Endothelial cell of umbilical vein (primary cell): ENCODE results near the gene PKHD1. TPM values are rescaled to one million over a fixed set of nuclear protein-coding genes. Genes with fewer than 3 reads are reported as not detected.

Experiments used
- BruUV-seq: library from RNA; stranded (reverse); fragments of 400-500 nt; replicated peaks from 2 replicates; lab custom pipeline; 2021; lab: Mats Ljungman, UMichigan
- CTCF ChIA-PET: fragments of 300-600, 350-600 bp; sonication (Branson Sonifier 250); formaldehyde crosslinking; loops from one replicate; lab custom pipeline; 2021; ENCODE audit warnings: antibody characterized with exemption, inconsistent platforms; lab: Charles Lee
- POLR2A ChIA-PET: fragments of 300-600, 350-600 bp; sonication (Branson Sonifier 250); formaldehyde crosslinking; loops from one replicate; lab custom pipeline; 2021; ENCODE audit warnings: antibody characterized with exemption, inconsistent platforms; lab: Charles Lee
- DNase-seq: peaks from one replicate; pipeline ENCODE4 v3.0.0-alpha.2; 2011; ENCODE audit warnings: low read depth, low spot score
- FAIRE-seq: peaks from 2 replicates; lab custom pipeline; 2011; peaks lifted over from hg19 to GRCh38; lab: Jason Lieb, UNC
- H2AFZ ChIP-seq: 2 replicates; pipeline ENCODE4 v1.6.0; 2012; ENCODE audit warnings: low read depth, low read length, control low read depth, inconsistent platforms
- H3K27ac ChIP-seq: 2 replicates; pipeline ENCODE4 v1.5.1; 2011; ENCODE audit warnings: low read depth, mild to moderate bottlenecking, control low read depth, low read length, moderate library complexity; ENCODE audit not compliant: insufficient read depth
- H3K27me3 ChIP-seq, 2 experiments: 2 replicates each; pipeline versions ENCODE4 v1.6.0 to v1.6.1; 2011; ENCODE audit warnings: low read length in 2 of 2, mixed read lengths in 1 of 2; ENCODE audit not compliant: control insufficient read depth in 2 of 2, insufficient read depth in 2 of 2
- H3K36me3 ChIP-seq, 2 experiments: 2 replicates in 1 of 2; 3 replicates in 1 of 2; pipeline ENCODE4 v1.5.1; 2011; ENCODE audit warnings: low read length in 2 of 2, mild to moderate bottlenecking in 1 of 2, moderate library complexity in 1 of 2; ENCODE audit not compliant: control insufficient read depth in 2 of 2, insufficient read depth in 2 of 2; ENCODE audit errors: extremely low read depth in 1 of 2
- H3K4me1 ChIP-seq: 3 replicates; pipeline ENCODE4 v1.5.1; 2011; ENCODE audit warnings: mild to moderate bottlenecking, low read length; ENCODE audit not compliant: control insufficient read depth, insufficient read depth; ENCODE audit errors: extremely low read depth
- H3K4me2 ChIP-seq: 2 replicates; pipeline ENCODE4 v1.6.1; 2011; ENCODE audit warnings: low read length, control low read depth, mixed read lengths; ENCODE audit not compliant: insufficient read depth
- H3K4me3 ChIP-seq, 3 experiments: fragments of 200-600 bp in 1 of 3; sonication (generic), shearing (Covaris generic) in 1 of 3; replicated peaks in 1 of 3; 2 replicates each; pipeline ENCODE4 v1.5.1; 2011 to 2016; ENCODE audit warnings: control low read depth in 3 of 3, low read length in 3 of 3, mild to moderate bottlenecking in 2 of 3, inconsistent platforms in 1 of 3, low read depth in 1 of 3, moderate library complexity in 1 of 3; ENCODE audit not compliant: insufficient read depth in 1 of 3
- H3K79me2 ChIP-seq: 2 replicates; pipeline ENCODE4 v1.6.0; 2012; ENCODE audit warnings: low read length, inconsistent platforms; ENCODE audit not compliant: control insufficient read depth, insufficient read depth
- H3K9ac ChIP-seq: replicated peaks from 2 replicates; pipeline ENCODE3; 2011; ENCODE audit warnings: low read length, control low read depth; ENCODE audit not compliant: insufficient read depth; ENCODE audit errors: extremely low read depth
- H3K9me1 ChIP-seq: replicated peaks from 3 replicates; pipeline ENCODE4 v1.6.0; 2011; ENCODE audit warnings: mild to moderate bottlenecking, low read length; ENCODE audit not compliant: control insufficient read depth, insufficient read depth; ENCODE audit errors: extremely low read depth
- H3K9me3 ChIP-seq: replicated peaks from 2 replicates; pipeline ENCODE4 v1.5.1; 2012; ENCODE audit warnings: low read length, inconsistent platforms; ENCODE audit not compliant: control insufficient read depth, insufficient read depth
- H4K20me1 ChIP-seq: replicated peaks from 2 replicates; pipeline ENCODE3; 2011; ENCODE audit warnings: mild to moderate bottlenecking, low read length; ENCODE audit not compliant: control insufficient read depth, insufficient read depth; ENCODE audit errors: extremely low read depth
- CTCF ChIP-seq, 2 donors: IDR thresholded peaks; 1 replicate in 1 of 2; 2 replicates in 1 of 2; pipeline ENCODE4 v1.5.1; 2011; ENCODE audit warnings: low read length in 2 of 2, mild to moderate bottlenecking in 2 of 2, moderate library complexity in 2 of 2, control low read depth in 1 of 2, inconsistent platforms in 1 of 2, low read depth in 1 of 2; ENCODE audit not compliant: insufficient read depth in 1 of 2; ENCODE audit errors: extremely low read depth in 1 of 2
- EZH2 ChIP-seq: IDR thresholded peaks from 2 replicates; pipeline ENCODE4 v1.6.1; 2012; ENCODE audit warnings: borderline replicate concordance, low read depth, mild to moderate bottlenecking, moderate library complexity, low read length, inconsistent platforms; ENCODE audit not compliant: severe bottlenecking
- FOS ChIP-seq: IDR thresholded peaks from 2 replicates; pipeline ENCODE4 v1.6.1; 2011; ENCODE audit warnings: mild to moderate bottlenecking, low read length, moderate library complexity, borderline replicate concordance; ENCODE audit not compliant: insufficient read depth
- GATA2 ChIP-seq: IDR thresholded peaks from 2 replicates; pipeline ENCODE4 v1.7.0; 2011; ENCODE audit warnings: low read depth, mild to moderate bottlenecking, moderate library complexity, mixed read lengths, low read length; ENCODE audit not compliant: insufficient read length, insufficient read depth
- JUN ChIP-seq: IDR thresholded peaks from 2 replicates; pipeline ENCODE4 v1.6.1; 2011; ENCODE audit warnings: borderline replicate concordance, low read depth; ENCODE audit not compliant: insufficient read length, insufficient read depth
- MYC ChIP-seq: IDR thresholded peaks from one replicate; pipeline ENCODE4 v1.6.1; 2011; ENCODE audit warnings: mild to moderate bottlenecking, low read depth, low read length
- POLR2A ChIP-seq: IDR thresholded peaks from 2 replicates; pipeline ENCODE4 v1.6.1; 2012; ENCODE audit warnings: low read depth, mild to moderate bottlenecking, control low read depth, low read length
- POLR2AphosphoS5 ChIP-seq: IDR thresholded peaks from 2 replicates; pipeline ENCODE4 v1.6.1; 2012; ENCODE audit warnings: low read depth, mild to moderate bottlenecking, control low read depth, low read length, moderate library complexity; ENCODE audit not compliant: insufficient read depth
- dilution Hi-C: fragments of 300-500 bp; cut with MboI; formaldehyde crosslinking; loops from one replicate; pipeline ENCODE4 v1.15.0; 2019; ENCODE audit warnings: low sequenced_read_pairs; ENCODE audit not compliant: extremely low pct_ligation_motif_present
- intact Hi-C: fragments of 100-400 bp; cut with micrococcal nuclease; formaldehyde crosslinking; loops from one replicate; pipeline ENCODE4 v1.10.0; 2022
- polyA plus RNA-seq, 4 experiments: library from polyadenylated mRNA; depleted of rRNA in 3 of 4; stranded (reverse) in 3 of 4; unstranded in 1 of 4; fragments of >200 nt; gene quantifications; 2 replicates each; pipeline versions ENCODE4 v1.2.1 to v1.2.3, GENCODE V29; 2011 to 2012; ENCODE audit warnings: missing spikeins in 1 of 4
- total RNA-seq: library from RNA; stranded (reverse); gene quantifications from 2 replicates; pipeline ENCODE4 v1.2.3, GENCODE V29; 2021
- TF ChIP-seq, protein P1 (sequence below): IDR thresholded peaks from 2 replicates; pipeline ENCODE4 v1.6.1; 2011; ENCODE audit not compliant: insufficient read depth, insufficient read length

Gene PKHD1
- total and polyA plus RNA-seq, 2 donors (not counting 3 experiments of a cell fraction or from before 2014, with no cell fraction given): not detected

GRCh38 chr6:51657491-51657890, 429.9 kb downstream of the PKHD1 start:
- Histone ChIP-seq H3K4me2 (no peak overlapping the region), H3K9me3 (peaks cover 3% of the 10 kb centered on the region), H3K4me1 (no peaks in the 10 kb centered on the region), H4K20me1 (no peaks in the 10 kb centered on the region), H3K9ac (no peak overlapping the region), H2AFZ (no peak overlapping the region), H3K36me3 (no peaks in the 10 kb centered on the region), H3K9me1 (no peaks in the 10 kb centered on the region), H3K27ac (no peak overlapping the region), H3K4me3 (no peak overlapping the region), H3K79me2 (no peaks in the 10 kb centered on the region), H3K27me3 (no peaks in the 10 kb centered on the region)
- FAIRE-seq: no peak
- POLR2A ChIA-PET: no interaction called here
- no TSS peak for BruUV-seq
- intact Hi-C loops (no loop called here), dilution Hi-C loops (no loop called here)
- no peak for TF ChIP-seq GATA2
- no peak for TF ChIP-seq FOS
- TF ChIP-seq, protein P1, sequence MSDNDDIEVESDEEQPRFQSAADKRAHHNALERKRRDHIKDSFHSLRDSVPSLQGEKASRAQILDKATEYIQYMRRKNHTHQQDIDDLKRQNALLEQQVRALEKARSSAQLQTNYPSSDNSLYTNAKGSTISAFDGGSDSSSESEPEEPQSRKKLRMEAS: no peak
- no peak for TF ChIP-seq POLR2A
- no peak for TF ChIP-seq MYC
- TF ChIP-seq CTCF (IDR thresholded peaks at IDR 0.05; ENCODE audit: extremely low read depth in 1 of 2, insufficient read depth in 1 of 2, low read depth in 1 of 2, low read length in 2 of 2): no peak
- no peak for TF ChIP-seq EZH2
- no peak for TF ChIP-seq POLR2AphosphoS5
- no peak for TF ChIP-seq JUN
- CTCF ChIA-PET: no interaction called here
- DNase-seq: no peak
